Adipocyte (in vitro differentiated cells): ENCODE data around the gene ADGRB3.
"Not testable (repeated sequence)": the region's sequence is repeated elsewhere in the genome, so short reads cannot be mapped to it uniquely, and the experiment has no call there.

Experiments
- DNase-seq: peaks from one replicate; pipeline ENCODE4 v3.0.0-alpha.2; 2015; ENCODE audit warnings: low read depth
- H3K27me3 ChIP-seq: replicated peaks from 2 replicates; pipeline ENCODE4 v1.7.0; 2013; ENCODE audit warnings: mild to moderate bottlenecking, low read length, moderate library complexity; ENCODE audit not compliant: control insufficient read depth, insufficient read depth
- H3K36me3 ChIP-seq: 2 replicates; pipeline ENCODE4 v1.7.0; 2013; ENCODE audit warnings: low read length, mild to moderate bottlenecking, moderate library complexity; ENCODE audit not compliant: control insufficient read depth, insufficient read depth, severe bottlenecking
- H3K4me1 ChIP-seq: 2 replicates; pipeline ENCODE4 v1.7.0; 2013; ENCODE audit warnings: mild to moderate bottlenecking, low read length, moderate library complexity; ENCODE audit not compliant: control insufficient read depth, insufficient read depth
- H3K4me3 ChIP-seq: 2 replicates; pipeline ENCODE4 v1.7.0; 2013; ENCODE audit warnings: mild to moderate bottlenecking, low read length, moderate library complexity
- H3K9ac ChIP-seq: 2 replicates; pipeline ENCODE4 v1.7.0; 2013; ENCODE audit warnings: mild to moderate bottlenecking, low read length, moderate library complexity
- H3K9me3 ChIP-seq: 2 replicates; pipeline ENCODE4 v1.7.0; 2013; ENCODE audit warnings: mild to moderate bottlenecking, low read length, moderate library complexity; ENCODE audit not compliant: control insufficient read depth

Gene ADGRB3

DNA sequence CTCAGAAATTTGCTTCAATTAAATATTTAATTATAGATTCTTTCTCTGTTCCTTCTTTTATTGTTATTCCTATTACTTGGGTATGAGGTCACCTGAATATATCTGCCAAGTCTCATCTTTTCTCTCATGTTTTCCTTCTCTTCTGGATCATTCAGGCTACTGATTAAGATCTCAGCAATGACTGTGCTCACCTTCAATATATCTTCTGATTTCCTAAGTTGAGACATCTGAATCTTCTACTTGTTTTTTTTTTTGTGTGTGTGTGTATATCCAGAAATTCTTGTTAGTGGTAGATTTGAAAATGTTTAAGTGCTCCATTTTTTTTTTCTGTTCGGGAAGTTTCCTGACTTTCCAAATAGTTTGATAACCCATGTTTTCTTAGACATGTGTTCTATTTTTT lies 108.0 kb downstream of the ADGRB3 start:
- H3K36me3 ChIP-seq: no peaks in the 10 kb centered on the region
- no peaks in the 10 kb centered on the region for H3K4me1 ChIP-seq
- no peak overlapping the region for H3K9ac ChIP-seq
- no peak for DNase-seq
- no peak overlapping the region for H3K4me3 ChIP-seq
- H3K9me3 ChIP-seq: no peaks in the 10 kb centered on the region
- no peaks in the 10 kb centered on the region for H3K27me3 ChIP-seq

DNA sequence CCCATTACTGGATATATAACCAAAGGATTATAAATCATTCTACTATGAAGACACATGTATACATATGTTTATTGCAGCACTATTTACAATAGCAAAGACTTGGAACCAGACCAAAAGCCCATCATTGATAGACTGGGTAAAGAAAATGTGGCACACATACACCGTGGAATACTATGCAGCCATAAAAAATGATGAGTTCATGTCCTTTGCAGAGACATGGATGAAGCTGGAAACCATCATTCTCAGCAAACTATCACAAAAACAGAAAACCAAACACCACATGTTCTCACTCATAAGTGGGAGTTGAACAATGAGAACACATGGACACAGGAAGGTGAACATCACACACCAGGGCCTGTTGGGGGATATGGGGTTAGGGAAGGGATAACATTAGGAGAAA lies 109.3 kb downstream of the ADGRB3 start:
- not testable (repeated sequence) for H3K27me3 ChIP-seq, H3K4me3 ChIP-seq, DNase-seq, H3K9me3 ChIP-seq, H3K4me1 ChIP-seq, H3K9ac ChIP-seq, H3K36me3 ChIP-seq

DNA sequence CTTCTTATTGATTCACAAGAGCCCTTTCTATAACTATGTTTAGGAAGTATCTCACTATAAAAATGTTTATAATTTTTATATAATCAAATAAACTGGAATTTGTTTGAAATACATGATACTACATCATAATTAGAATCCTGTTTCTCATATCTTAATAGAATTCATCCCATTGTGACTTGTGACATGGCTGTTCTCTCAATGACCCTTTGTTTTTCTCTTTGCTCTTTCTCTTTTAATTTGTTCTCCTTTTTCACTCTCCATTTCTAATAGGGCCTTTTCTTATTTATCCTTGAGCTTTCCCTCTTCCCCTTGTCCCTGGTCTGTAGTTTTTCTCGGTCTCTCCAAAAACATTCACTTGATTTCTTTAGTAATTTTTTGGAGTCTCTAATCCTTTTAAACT lies 111.3 kb downstream of the ADGRB3 start:
- Histone ChIP-seq H3K4me3 (no peak overlapping the region), H3K27me3 (no peaks in the 10 kb centered on the region), H3K9ac (no peak overlapping the region), H3K4me1 (no peaks in the 10 kb centered on the region), H3K36me3 (no peaks in the 10 kb centered on the region), H3K9me3 (no peaks in the 10 kb centered on the region)
- no peak for DNase-seq

DNA sequence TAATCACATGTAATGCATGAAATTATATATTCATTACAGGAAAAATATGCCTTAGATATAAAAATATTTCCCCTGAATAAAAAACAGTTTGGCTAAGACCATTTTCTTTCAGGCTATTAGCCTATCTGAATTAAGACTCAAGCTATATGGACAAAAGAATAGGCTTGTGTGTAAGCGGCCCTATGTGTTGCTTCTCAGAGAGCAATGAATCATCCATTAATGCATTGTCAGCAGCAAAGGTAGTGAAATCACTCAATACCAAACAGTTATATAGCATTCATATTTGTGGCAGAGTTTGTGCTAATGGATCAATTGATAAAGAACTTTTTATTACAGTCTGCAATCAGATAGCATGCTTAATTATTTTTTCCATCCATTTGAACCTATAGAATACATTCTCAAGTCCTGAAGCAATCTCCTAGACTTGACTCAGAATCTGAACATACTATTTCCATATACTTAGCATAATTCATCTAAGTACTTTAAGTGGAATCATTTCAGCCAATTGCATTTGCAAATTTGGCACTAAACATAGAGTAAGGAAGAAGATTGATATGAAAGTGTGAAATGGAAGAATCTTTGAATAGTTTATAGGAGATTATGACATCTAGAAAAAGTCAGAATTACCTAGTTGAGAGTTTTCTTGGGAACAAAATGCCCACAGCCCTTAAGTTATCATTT lies 112.2 kb downstream of the ADGRB3 start:
- Histone ChIP-seq H3K4me1 (no peaks in the 10 kb centered on the region), H3K27me3 (no peaks in the 10 kb centered on the region), H3K9me3 (no peaks in the 10 kb centered on the region), H3K36me3 (no peaks in the 10 kb centered on the region), H3K9ac (no peak overlapping the region), H3K4me3 (no peak overlapping the region)
- no peak for DNase-seq

DNA sequence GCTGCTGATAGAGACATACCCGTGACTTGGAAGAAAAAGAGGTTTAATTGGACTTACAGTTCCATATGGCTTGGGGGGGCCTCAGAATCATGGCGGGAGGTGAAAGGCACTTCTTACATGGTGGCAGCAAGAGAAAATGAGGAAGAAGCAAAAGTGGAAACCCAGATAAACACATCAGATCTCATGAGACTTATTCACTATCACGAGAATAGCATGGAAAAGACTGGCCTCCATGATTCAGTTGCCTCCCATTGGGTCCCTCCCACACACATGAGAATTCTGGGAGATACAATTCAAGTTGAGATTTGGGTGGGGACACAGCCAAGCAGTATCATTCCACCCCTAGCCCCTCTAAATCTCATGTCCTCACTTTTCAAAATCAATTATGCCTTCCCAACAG lies 112.8 kb downstream of the ADGRB3 start:
- not testable (repeated sequence) for H3K9me3 ChIP-seq, H3K4me3 ChIP-seq, H3K4me1 ChIP-seq, H3K9ac ChIP-seq, H3K36me3 ChIP-seq, H3K27me3 ChIP-seq, DNase-seq

DNA sequence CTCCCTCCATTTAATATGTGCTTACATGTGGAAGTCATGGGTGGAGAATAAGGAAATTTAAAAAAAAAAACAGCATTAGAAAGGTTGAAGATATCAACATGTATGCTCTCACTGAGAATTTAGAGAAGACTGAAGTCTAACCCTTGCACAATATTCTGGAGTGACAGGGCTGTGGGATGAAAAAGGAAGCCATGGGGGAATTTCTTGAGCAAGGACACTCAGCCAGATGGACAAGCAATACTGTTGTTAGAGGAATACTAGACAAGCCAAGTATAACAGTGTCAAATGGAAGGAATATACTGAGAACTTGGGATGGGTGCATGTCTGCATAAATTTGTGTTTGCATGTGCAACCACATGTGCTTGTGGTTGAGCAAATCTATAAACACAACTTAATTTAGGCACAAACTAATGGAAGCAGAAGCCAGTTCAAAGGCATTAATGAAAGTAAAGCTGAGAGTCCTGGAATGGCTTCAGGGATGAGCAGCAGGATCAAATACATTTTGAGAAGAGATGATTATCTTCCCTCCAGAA lies 119.7 kb downstream of the ADGRB3 start:
- DNase-seq: no peak
- Histone ChIP-seq H3K9me3 (no peaks in the 10 kb centered on the region), H3K4me3 (no peak overlapping the region), H3K27me3 (peaks cover 13% of the 10 kb centered on the region), H3K36me3 (no peaks in the 10 kb centered on the region), H3K9ac (no peak overlapping the region), H3K4me1 (no peaks in the 10 kb centered on the region)

DNA sequence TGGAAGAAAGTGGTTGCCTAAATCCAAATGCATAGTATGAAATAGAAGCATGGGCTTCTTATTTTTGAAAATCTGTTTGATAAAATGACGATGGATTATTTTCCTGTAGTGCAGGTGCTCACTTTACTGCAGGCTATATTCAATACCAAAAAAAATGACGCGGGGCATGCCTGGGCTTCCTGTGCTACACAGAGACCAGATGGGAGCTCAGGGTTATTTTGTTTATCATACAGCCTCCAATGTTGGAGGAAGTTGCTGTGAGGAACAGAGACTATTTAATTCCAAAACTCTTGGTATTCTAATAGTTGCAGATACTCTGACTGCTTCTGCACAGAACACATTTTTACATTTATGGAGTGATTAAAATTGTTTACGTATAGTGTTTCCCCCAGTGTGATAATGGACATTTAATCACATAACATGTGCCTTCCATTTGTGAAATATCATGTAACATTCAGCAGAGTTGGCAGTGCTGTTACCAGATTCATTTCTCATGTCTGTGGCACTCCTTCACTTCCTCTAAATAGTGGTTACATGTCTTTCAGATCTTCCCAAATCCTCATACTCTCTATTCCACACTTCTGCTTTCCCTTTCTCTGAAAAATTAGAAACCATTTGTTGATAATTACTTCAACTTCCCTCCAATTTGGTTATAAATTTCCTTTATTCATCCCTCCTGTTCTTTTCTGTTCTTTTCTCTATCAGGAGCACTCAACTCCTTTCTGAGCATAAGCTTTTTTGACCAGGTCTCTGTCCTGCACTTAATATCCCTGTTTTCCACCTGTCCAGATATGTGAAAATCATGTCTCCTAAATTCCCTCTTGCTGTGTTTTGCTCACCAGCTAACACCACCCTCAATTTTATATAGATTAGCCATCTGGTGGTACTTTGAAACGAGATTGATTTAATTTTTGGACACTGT lies 121.6 kb downstream of the ADGRB3 start:
- H3K9me3 ChIP-seq: no peaks in the 10 kb centered on the region
- no peak overlapping the region for H3K9ac ChIP-seq
- no peaks in the 10 kb centered on the region for H3K4me1 ChIP-seq
- DNase-seq: no peak
- H3K4me3 ChIP-seq: no peak overlapping the region
- no peaks in the 10 kb centered on the region for H3K36me3 ChIP-seq
- H3K27me3 ChIP-seq: peaks cover 13% of the 10 kb centered on the region

DNA sequence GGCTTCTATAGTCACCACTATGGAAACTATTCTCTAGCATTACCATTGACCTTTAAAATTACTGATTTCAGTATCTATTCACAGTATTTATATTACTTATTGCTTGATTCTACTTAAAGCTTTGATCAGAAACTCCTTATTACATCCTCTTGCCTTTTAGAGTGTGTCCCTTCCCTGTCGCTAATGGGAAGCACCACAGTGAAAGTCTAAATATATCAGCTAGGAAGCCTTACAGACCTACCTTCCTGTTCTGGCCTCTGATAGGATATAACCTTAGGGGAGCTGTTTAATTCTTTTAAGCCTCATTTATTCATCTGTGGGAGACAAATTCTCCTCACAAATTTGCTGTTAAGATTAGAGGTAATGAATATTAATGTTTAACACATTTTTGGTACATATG lies 122.7 kb downstream of the ADGRB3 start:
- no peak for DNase-seq
- no peaks in the 10 kb centered on the region for H3K9me3 ChIP-seq
- H3K27me3 ChIP-seq: peaks cover 13% of the 10 kb centered on the region
- no peak overlapping the region for H3K4me3 ChIP-seq
- no peaks in the 10 kb centered on the region for H3K4me1 ChIP-seq
- no peaks in the 10 kb centered on the region for H3K36me3 ChIP-seq
- H3K9ac ChIP-seq: no peak overlapping the region

DNA sequence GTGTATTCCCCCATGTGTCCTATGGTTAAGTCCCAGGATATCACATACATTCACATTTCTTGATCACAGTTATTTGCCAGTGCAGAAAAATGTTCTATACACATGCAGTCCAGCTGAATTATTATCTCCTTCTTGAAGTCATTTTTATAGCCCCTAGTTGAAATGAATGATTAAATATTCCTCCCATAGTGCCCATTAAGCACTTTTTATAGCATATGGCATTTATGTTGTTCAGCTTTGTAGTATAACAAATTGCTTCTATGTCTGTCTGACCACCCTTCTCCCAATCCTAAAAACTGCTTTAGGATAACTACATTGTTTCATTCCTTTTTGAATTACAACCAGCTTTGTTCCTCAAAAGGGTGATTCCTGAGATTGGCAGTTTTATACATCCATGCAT lies 123.5 kb downstream of the ADGRB3 start:
- H3K4me3 ChIP-seq: no peak overlapping the region
- H3K27me3 ChIP-seq: peaks cover 7% of the 10 kb centered on the region
- no peaks in the 10 kb centered on the region for H3K4me1 ChIP-seq
- H3K9me3 ChIP-seq: no peaks in the 10 kb centered on the region
- no peaks in the 10 kb centered on the region for H3K36me3 ChIP-seq
- no peak overlapping the region for H3K9ac ChIP-seq
- no peak for DNase-seq

DNA sequence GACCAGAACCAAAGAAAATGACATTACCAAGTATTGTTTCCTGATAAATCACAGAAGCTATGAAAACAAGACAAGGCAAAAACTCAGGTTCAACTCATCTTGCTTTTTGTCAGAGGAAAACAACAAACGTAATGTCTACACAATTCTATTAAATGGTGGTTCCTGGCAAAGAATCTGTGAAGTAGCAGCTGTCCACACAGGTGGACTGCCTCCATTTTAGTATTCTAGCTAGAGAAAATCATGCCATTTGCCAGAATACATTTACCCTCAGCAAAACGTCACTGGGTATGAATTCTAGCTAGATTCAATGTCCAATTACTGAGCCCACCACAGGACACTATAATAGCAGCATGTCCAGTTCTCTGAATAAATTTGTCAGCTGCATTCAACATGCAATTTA lies 125.4 kb downstream of the ADGRB3 start:
- Histone ChIP-seq H3K36me3 (no peaks in the 10 kb centered on the region), H3K4me1 (no peaks in the 10 kb centered on the region), H3K4me3 (no peak overlapping the region), H3K27me3 (peaks cover 5% of the 10 kb centered on the region), H3K9ac (no peak overlapping the region), H3K9me3 (no peaks in the 10 kb centered on the region)
- DNase-seq: no peak

DNA sequence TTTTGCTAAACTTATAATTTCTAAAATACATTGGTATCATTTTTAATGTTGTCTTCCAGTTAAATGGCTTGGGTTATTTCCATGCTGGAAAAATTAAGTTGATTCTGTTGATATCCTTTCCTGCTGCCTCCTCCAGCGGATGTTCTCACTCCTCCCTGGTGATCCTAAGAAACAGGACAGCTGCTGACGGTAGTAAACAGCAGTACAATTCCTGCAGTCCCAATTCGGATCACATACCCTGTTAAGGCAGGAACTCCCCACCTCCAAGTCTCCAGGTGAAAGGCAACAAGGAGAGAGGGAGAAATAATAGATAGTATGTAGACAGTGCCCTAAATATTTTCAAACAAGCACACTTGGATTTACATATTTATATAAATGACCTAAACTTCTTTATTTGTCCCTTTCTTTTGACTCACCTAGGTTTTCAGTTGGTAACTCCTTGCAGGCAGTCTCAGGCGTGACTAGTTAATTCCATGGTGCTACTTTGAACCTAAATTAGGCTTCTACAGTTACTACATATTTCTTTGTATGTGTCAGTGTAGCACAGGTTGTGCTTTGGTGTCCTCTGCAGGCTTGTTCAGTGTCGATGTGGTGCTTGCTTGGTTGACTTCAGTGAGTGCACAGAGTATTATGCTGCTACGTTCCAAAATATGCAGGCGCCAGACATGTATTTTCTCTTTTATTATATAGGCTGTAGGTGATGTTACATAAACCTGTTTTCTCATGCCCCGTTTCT lies 126.0 kb downstream of the ADGRB3 start:
- DNase-seq: no peak
- no peak overlapping the region for H3K4me3 ChIP-seq
- H3K36me3 ChIP-seq: no peaks in the 10 kb centered on the region
- H3K27me3 ChIP-seq: peaks cover 5% of the 10 kb centered on the region
- H3K9me3 ChIP-seq: no peaks in the 10 kb centered on the region
- no peak overlapping the region for H3K9ac ChIP-seq
- H3K4me1 ChIP-seq: no peaks in the 10 kb centered on the region
